GM18873 (cell line): ENCODE measurements around the gene KRTAP5-1.
"Not testable (repeated sequence)": the region's sequence is repeated elsewhere in the genome, so short reads cannot be mapped to it uniquely, and the experiment has no call there.

Source experiments
- ATAC-seq: cut with Tn5 transposase; IDR thresholded peaks from one replicate; pipeline ENCODE4 v1.9.1; 2021; ENCODE audit warnings: mild to moderate bottlenecking, moderate library complexity, moderate number of reproducible peaks; ENCODE audit not compliant: unreplicated experiment, low FRiP score

KRTAP5-1 gene

DNA sequence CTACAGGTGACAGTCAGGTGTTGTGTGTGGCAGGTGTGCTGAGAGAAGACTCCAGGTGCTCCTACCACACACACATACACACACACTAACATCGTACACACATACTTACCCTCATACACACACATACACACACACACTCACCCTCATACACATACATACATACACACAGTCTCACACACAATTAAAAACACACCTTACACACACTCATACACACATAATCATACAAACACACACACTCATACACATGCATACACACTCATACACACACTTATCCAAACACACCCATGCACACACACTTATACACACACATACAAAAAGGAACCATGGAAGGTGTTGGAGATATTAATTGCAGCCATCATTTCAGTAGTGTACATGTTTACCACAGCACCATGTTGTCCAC lies 18.5 kb upstream of the KRTAP5-1 start:
- no peak for ATAC-seq

DNA sequence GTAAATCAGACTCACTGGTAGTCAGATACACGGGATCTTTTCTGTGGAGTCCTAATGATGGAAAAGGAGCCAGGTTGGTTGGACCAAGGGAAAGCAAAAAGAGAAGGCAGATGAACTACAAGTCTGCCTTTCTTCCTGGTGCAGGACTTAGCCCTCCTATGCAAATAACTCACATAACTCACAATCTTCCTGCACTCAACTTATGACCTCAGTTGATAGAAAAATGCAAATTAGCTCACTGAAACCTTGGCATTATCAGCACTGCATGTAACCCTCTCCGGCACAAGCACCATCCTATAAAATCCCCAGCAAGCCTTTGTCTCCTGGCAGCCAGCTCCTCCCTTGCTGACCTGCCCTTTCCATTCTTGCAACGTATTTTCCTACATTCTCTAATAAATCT lies 16.6 kb upstream of the KRTAP5-1 start:
- ATAC-seq: not testable (repeated sequence)

DNA sequence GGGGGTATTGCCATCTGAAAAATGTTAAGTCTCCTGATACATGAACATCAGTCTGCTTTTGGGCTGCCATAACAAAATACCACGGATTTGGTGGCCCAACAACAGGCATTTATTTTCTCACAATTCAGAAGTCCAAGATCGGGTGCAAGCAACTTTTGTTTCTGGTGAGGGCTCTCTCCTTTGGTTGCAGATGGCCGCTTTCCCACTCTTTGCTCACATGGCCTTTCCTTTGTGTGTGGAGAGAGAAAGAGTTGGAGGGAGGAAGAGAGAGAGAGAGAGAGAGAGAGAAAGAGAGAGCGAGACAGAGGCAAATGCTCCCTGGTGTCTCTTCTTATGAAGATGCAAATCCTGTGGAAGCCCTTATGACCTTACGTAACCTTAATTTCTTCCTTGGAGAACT lies 15.5 kb upstream of the KRTAP5-1 start:
- no peak for ATAC-seq

DNA sequence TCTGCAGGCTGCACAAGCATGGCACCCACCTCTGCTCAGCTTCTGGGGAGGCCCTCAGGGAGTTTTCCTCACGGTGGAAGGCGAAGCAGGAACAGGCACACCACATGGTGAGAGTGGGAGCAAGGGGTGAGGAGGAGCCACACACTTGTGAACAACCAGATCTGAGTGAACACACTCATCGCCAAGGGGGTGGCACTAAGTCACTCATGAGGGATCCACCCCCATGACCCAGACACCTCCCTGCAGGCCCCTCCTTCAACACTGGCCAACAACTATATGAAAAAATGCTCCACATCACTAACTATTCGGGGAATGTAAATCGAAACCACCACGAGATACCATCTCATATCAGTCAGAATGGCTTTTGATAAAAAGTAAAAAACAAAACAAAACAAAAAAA lies 13.7 kb upstream of the KRTAP5-1 start:
- no peak for ATAC-seq

DNA sequence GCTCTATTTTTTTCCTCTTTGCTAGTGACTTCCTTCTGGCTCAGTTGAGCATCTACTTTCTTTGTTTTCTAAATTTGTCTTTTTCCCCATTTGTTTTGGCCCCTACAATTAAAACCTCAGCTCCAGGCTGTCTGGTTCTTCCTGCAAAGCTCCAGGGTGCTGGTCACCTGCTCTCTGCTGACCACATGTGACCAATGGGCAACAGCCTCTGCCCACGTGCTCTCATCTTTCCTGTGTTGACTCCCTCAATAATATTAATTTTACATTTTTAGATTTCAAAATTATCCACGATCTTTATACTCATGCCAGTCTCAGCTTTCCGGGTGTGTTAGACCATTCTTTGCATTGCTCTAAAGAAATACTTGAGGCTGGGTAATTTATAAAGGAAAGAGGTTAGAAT lies 13.3 kb upstream of the KRTAP5-1 start:
- ATAC-seq: not testable (repeated sequence)

DNA sequence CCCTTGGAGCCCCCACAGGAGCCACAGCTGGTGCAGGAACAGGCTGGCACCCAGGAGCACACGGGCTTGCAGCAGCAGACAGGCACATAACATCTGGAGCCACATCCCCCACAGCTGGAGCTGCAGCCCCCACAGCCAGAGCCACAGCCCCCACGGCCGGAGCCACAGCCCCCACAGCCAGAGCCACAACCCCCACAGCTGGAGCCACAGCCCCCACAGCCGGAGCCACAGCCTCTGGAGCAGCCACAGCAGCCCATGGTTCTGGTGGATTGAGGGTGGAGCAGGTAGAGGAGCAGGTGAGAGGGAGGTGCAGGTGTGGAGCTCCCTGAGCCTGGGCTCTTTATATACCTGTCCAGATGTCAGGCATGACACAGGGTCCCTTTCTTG lies 12.9 kb upstream of the KRTAP5-1 start, which contains the start of gene KRTAP5-2:
Gene KRTAP5-2, minus strand, starts transcription at position 301 of the 387 bp plus-strand sequence. Its CDS starts 44 bp downstream, at position 257.
- ATAC-seq: no peak

DNA sequence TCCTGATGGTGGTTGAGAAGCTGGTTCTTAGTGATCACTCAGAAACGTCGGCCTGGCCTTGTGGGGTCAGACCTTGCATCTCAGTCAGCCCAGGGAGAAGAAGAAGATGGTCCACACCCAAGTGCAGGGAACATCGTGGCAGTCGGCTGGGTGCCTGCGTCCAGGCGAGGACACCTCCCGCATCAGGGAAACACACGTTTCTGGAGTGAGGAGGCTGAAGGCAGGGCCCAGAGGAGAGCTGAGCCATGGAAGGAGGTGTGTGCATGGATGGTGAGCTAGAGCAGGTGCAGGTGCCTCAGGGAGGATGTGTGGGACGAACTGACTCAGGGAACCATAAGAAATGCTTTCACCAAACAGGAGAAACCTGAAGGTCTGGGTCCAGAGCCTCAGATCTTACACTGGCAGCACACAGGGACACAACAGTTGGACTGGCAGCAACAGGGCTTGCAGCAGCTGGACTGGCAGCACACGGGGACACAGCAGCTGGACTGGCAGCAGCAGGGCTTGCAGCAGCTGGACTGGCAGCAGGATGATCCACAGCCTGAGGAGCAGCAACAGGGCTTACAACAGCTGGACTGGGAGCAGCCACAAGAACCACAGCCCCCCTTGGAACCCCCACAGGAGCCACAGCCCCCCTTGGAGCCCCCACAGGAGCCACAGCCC lies 12.4 kb upstream of the KRTAP5-1 start:
- ATAC-seq: no peak

DNA sequence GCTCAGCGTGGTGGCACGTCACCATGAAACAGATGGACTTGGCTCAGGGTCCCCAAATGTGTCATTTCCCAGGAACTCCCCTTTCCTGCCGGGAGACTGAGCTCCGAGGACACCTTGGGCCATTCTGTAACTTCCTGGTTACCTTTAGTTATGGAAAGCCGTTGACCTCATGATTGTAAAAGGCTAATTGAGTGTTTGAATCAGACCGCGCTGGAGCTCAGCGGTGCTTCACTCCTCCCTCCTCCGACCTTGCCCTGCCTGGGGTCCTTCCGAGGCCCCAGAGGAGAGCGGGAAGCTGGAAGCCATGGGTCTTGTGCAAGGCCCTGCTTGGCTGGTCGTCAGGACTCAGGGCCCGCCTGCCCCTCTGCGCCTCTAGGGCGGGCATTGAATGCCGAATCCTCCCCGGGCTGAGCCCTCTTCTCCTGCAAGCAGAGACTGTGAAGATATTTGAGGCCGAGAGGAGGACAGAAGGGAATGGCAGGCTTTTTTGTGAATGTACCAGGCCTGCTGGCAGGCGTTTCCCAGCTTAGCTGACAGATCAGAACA lies 11.6 kb upstream of the KRTAP5-1 start:
- ATAC-seq: not testable (repeated sequence)

DNA sequence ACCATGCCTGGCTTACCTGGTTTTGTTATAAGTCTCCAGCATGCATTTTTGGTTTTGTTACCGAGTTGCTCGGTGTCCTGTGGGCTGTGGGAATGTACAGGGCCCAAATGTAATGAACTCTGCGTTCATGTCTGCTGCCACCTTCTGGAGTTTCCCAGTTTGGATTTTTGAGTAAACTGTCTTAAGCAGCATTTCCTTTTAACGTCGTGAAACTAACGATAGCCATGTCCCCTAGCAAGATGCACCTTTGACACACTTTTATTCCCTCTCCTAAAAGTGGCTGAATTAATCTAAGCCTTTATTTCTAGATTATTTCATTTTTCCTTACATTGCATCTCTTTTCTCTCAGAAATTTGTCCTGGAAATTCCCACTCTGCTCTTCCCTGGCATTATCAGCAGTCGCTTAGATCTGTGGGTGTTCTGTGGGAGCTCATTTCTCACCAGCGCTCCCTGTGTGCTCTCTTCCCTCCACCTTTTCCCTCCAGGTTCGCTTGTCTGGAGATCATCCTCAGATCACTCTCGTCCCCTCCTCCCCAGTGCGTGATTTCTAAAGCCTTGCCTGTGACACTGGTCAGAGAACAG lies 11.0 kb upstream of the KRTAP5-1 start:
- not testable (repeated sequence) for ATAC-seq

DNA sequence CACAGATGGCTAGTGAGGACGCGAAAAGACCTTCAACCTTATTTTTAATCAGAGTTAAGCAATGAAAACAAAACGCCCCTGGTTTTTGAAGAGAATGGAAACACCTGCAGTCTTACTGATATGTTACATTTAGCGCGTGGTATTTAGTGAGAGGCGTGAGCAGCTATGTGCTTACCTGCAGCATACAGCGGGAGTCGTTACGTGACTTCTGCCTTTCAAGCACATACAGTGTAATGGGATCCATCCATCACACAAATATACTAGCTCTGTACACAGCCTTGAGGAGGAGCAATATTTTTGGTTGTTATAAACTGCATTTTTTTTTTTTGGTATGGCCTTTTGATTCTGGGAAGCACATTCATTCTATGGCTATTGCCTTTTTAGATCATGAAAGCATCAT lies 7.5 kb upstream of the KRTAP5-1 start:
- no peak for ATAC-seq

DNA sequence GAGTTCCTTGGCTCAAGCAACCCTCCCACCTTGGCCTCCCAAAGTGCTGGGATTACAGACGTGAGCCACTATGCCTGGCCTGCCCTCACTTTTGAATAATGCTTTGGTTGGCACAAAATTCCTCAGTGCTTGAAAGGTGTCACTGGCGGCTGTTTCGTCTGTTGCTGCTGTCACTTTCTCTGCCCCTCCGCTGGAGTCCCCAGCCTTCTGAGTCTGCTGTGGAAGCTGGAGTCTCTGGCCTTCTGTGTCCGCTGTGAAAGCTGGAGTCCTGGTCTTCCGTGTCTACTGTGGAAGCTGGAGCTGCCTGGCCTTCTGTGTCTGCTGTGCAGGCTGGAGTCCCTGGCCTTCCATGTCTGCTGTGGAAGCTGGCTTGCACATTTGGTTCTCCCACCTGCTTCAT lies 4.9 kb upstream of the KRTAP5-1 start:
- ATAC-seq: no peak

DNA sequence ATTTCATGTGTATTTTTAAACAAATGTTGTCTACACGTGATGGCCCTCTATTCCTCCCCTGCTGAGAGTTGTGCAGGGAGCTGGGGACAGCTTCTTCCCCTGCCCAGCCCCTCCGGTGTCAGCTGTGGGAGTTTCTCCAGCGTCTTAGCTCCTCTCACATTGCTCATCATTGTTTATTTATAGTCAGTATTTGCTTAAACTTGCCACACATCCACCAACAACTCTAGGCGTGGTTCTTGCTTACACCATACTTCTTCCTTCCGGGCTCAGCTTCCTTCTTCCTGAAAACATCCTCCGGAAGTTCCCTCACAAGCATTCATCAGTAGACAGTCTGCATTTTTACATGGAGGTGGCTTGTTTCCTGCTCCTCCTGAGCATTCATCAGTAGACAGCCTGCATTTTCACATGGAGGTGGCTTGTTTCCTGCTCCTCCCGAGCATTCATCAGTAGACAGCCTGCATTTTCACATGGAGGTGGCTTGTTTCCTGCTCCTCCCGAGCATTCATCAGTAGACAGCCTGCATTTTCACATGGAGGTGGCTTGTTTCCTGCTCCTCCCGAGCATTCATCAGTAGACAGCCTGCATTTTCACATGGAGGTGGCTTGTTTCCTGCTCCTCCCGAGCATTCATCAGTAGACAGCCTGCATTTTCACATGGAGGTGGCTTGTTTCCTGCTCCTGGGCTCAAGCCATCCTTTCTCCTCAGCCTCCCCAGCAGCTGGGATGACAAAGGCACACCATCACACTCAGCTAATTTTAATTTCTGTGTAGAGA lies 4.3 kb upstream of the KRTAP5-1 start:
- not testable (repeated sequence) for ATAC-seq

DNA sequence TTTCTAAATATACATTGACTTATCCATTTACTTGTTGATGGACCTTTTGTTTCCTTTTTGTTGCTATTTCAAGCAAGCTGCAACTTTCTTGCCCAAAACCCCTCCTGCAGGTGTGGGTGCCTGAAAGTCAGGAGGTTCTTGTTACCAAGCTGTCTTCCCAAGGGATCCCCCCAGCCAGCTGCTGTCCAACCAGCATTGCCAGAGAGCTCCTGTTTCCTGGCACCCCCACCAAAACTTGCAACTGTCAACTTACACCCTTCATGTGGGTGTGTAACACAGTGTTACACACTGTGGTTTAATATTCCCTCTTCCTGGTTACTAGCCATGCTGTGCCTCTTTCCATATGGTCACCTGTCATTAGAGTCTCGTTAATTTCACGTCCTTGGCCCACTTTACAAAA lies 1.6 kb upstream of the KRTAP5-1 start:
- ATAC-seq: no peak

DNA sequence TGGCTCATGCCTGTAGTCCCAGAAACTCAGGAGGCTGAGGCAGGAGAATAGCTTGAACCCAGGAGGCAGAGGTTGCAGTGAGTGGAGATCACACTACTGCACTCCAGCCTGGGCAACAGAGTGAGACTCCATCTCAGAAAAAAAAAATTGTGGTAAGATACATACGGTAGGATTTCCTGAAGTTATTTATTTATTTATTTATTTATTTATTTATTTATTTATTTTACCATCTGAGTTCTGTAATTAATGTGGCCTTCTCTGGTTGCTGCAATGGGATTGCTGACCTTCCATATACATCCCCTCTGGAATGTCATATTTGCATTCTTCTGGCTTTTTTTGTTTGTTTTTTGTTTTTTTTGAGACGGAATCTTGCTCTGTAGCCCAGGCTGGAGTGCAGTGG lies 2.2 kb downstream of the KRTAP5-1 start:
- not testable (repeated sequence) for ATAC-seq

DNA sequence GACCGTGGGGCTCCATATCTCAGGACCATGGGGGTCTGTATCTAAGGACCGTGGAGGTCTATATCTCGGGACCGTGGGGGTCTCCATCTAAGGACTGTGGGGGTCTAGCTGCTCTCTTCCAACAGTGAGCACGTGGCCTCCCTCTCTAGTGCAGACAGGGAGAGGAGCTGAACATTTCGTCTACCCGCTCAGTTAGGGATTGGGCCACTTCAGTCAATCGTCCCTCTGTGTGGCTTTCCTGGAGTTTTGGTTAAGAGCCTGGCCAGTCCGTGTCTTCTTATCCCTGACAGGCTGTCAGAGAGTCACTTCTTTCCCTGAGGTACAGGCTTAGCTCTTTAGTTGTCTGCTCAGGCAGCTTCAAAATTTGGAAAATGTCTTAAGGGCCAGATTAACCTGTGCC lies 3.1 kb downstream of the KRTAP5-1 start:
- no peak for ATAC-seq

DNA sequence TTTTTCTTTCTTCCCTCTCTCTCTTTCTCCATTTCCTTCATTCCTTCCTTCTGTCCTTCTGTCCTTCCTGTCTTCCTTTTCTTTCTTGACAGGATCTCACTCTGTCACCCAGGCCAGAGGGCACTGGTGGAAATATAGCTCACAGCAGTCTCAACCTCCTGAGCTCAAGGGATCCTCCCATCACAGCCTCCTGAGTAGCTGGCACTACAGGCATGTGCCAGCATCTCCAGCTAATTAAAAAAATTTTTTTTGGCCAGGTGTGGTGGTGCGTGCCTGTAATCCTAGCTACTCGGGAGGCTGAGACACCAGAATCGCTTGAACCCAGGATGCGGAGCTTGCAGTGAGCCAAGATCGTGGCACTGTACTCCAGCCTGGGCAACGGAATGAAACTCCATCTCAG lies 8.3 kb downstream of the KRTAP5-1 start:
- ATAC-seq: no peak

DNA sequence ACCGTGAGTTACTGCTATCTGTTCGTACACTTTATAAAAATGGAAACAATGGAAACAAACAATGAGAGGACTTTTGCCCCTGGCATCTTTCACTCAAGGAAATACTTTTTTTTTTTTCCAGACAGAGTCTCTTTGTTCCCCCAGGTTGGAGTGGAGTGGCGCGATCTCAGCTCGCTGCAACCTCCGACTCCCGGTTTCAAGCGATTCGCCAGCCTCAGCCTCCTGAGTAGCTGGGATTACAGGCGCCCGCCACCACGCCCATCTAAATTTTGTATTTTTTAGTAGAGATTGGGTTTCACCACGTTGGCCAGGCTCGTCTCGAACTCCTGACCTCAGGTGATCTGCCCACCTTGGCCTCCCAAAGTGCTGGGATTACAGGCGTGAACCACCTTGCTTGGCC lies 9.3 kb downstream of the KRTAP5-1 start:
- not testable (repeated sequence) for ATAC-seq

DNA sequence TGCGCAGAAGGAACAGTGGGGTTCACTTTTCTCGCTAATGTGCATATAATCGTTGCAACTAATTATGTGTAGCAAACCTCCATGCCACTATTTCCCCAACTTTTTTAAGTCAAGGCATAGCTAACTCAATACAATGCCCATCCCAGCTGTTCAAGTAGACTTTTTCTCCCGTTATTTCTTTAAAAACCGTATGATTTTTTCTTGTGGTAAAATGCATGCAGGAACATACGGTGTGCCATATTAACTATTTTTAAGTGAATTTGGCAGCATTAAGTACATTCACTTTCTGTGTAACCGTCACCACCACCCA lies 10.2 kb downstream of the KRTAP5-1 start:
- no peak for ATAC-seq

DNA sequence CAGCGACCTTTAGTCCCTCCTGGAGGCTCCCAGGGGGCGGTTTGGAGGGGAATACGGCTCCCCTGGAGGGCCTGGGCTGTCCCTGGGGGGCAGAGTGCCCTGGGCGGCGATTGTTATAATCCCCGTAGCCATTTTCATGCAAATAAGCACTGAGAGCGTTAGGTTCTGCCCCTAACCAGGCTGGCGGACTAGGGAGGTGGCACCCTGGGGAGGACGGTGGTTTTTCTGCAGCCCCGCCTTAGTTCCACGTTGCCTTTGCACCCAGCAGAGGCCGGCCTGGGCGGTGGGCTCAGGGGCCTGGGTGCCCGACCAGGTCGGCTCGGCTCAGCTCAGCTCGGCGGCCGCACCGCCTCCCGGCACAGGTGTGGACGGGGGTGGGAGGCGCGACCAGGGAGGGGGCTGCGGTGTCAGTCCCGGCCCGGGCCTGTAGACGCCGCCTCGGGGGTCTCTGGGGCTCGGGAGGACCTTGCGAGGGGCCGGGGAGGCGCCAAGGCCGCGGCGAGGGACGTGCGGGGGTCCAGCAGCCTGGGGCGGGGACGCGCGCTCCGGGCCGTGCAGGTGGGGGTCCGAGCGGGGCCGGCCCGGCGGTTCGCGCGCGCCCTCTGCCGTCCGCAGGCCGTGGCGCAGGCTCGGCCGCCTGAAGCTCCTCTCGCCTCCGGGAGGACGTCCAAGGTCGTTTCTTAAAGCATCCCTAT lies 10.7 kb downstream of the KRTAP5-1 start:
- ATAC-seq: no peak

DNA sequence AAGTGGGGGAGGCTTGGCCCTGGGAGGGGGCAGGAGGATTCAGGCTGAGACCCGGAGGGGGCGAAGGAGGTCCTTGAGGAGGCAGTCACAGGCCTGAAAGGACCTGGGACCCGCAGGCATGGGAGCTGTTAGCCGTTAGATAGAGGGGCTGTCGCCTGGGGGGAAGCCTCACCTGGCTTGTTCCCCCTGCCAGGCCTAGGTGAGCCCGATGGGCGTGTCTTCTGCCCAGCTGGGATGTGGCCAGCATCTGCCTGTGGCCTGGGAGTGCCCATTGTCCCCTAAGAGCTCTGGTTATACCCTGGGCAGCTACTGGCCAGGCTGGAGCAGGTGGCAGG lies 11.2 kb downstream of the KRTAP5-1 start:
- ATAC-seq: no peak
